Neural crest cell (in vitro differentiated cells): ENCODE data around the gene ZNF160. TPM values are rescaled to one million over a fixed set of nuclear protein-coding genes. Genes with fewer than 3 reads are reported as not detected.

Experiments
- DNase-seq: peaks from one replicate; pipeline ENCODE4 v3.0.0; 2021; ENCODE audit warnings: low read depth, mixed read lengths, low spot score
- H3K27ac Mint-ChIP-seq: one replicate; pipeline ENCODE4 v1.8.0; 2021; ENCODE audit warnings: mild to moderate bottlenecking, mixed read lengths; ENCODE audit not compliant: unreplicated experiment
- H3K27me3 Mint-ChIP-seq: 2 replicates; pipeline ENCODE4 v1.8.0; 2021; ENCODE audit warnings: low read depth, mild to moderate bottlenecking, mixed read lengths
- H3K36me3 Mint-ChIP-seq: 2 replicates; pipeline ENCODE4 v1.8.0; 2021; ENCODE audit warnings: low read depth, mild to moderate bottlenecking, mixed read lengths
- H3K4me1 Mint-ChIP-seq: 2 replicates; pipeline ENCODE4 v1.8.0; 2021; ENCODE audit warnings: mixed read lengths
- H3K4me3 Mint-ChIP-seq: one replicate; pipeline ENCODE4 v1.8.0; 2021; ENCODE audit warnings: mild to moderate bottlenecking, mixed read lengths
- H3K9me3 Mint-ChIP-seq: 2 replicates; pipeline ENCODE4 v1.8.0; 2021; ENCODE audit warnings: mixed read lengths
- long read RNA-seq: library from polyadenylated mRNA; unstranded; transcript quantifications from one replicate; pipeline ENCODE4 v2.0.0, GENCODE V29; 2020
- total RNA-seq: library from RNA; stranded (reverse); gene quantifications from 2 replicates; pipeline ENCODE4 v1.2.1, GENCODE V29; 2021
- TF ChIP-seq, protein P1 (sequence below): fragments of 200-600 bp; sonication (generic); conservative IDR thresholded peaks from 2 replicates; pipeline ENCODE4 v1.5.0; 2021; ENCODE audit warnings: antibody characterized with exemption, mild to moderate bottlenecking

The ZNF160 gene
- 22.7 and 23.8 TPM in 2 replicates for total RNA-seq
- long read RNA-seq, full-length matches to known transcripts: 10 of 21 reads
- long read RNA-seq, partial matches to known transcripts: 0 of 21 reads
- long read RNA-seq, other reads (novel, unspliced or antisense): 11 of 21 reads

DNA sequence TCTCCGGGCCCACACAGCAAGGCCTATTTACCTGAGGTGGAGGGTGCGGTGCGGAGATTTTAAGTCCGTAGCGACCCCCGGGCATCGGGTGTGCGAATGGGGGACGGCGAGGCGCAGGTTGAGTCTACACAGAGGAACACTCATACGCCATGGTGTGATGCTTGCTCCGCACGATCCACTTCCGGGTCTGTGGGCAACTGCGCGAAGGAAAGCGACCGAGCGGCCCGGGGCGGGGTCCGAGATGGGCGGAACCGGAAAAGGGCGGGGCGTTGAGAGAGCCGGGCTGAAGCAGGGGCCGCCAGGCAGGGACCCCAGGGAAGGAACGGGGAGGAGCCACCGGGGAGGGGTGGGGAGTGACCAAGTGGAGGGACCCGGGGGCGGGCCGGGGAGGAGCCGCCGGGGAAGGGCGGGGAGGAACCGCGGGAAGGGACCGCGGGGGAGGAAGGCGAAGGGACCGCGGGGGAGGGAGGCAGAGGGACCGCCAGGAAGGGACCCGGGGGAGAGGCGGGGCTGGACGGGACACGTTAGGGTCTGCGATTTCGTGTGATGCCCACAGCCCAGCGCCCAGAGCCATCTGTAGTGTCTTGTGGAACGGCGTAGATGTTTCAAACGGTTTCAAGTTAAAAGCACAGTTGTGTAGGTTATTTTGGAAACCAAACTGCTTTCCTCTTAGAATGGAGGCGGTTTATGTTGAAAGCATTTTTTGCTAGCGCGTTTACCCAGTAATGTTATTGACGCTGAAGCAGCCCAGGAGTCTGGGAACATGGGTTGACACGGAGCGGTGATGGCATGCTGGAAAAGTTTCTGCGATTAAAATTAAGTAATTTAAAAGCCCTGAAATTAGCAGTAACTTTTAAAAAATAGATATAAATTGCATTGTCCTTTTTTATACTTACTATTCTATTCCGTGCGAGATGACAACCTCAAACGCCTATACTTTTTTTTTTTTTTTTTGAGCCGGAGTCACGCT lies at the start of gene ZNF160:
TSS of gene ZNF160 (minus strand) at position 189 of the 970 bp plus-strand sequence. CDS start 17,146 bp downstream, outside the sequence.
- peaks cover 12% of the 10 kb centered on the region for H3K36me3 Mint-ChIP-seq
- no peaks in the 10 kb centered on the region for H3K9me3 Mint-ChIP-seq
- H3K27me3 Mint-ChIP-seq: no peaks in the 10 kb centered on the region
- H3K27ac Mint-ChIP-seq: peak within 1 kb of the TSS; percentile 94
- peak within 1 kb of the TSS; percentile 96 for H3K4me3 Mint-ChIP-seq
- TF ChIP-seq, protein P1, sequence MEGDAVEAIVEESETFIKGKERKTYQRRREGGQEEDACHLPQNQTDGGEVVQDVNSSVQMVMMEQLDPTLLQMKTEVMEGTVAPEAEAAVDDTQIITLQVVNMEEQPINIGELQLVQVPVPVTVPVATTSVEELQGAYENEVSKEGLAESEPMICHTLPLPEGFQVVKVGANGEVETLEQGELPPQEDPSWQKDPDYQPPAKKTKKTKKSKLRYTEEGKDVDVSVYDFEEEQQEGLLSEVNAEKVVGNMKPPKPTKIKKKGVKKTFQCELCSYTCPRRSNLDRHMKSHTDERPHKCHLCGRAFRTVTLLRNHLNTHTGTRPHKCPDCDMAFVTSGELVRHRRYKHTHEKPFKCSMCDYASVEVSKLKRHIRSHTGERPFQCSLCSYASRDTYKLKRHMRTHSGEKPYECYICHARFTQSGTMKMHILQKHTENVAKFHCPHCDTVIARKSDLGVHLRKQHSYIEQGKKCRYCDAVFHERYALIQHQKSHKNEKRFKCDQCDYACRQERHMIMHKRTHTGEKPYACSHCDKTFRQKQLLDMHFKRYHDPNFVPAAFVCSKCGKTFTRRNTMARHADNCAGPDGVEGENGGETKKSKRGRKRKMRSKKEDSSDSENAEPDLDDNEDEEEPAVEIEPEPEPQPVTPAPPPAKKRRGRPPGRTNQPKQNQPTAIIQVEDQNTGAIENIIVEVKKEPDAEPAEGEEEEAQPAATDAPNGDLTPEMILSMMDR: no peak
- peaks cover 21% of the 10 kb centered on the region for H3K4me1 Mint-ChIP-seq
- peak; percentile 97 for DNase-seq

DNA sequence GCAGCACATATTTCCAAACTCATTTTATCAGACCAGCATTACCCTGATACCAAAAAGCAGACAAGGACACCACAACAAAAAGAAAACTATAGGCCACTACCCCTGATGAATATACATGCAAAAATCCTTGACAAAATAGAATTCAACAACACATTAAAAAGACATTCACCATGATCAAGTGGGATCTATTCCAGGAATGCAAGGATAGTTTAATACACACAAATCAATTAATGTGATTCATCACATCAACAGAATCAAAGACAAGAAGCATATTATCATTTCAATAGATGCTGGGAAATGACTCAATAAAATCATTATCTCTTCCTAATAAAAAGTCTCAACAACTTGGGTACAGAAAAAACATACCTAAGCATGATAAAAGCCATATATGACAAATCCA lies 44.4 kb upstream of the ZNF160 start:
- TF ChIP-seq, protein P1: no peak
- DNase-seq: no peak
- Mint-ChIP-seq H3K36me3 (peaks cover 79% of the 10 kb centered on the region), H3K27ac (no peak overlapping the region), H3K4me1 (no peaks in the 10 kb centered on the region), H3K4me3 (no peak overlapping the region), H3K9me3 (peaks cover 27% of the 10 kb centered on the region), H3K27me3 (no peaks in the 10 kb centered on the region)

DNA sequence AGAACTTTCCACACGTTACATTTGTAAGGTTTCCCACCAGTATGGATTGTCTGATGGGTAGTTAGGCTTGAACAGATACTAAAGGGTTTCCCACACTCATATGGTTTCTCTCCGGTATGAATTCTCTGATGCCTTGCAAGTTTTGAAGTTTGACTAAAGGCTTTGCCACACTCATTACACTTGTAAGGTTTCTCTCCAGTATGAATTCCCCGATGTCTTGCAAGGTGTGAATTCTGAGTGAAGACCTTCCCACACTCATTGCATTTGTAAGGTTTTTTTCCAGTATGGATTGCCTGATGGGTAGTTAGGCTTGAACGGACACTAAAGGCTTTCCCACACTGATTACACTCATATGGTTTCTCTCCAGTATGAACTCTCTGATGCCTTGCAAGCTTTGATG lies 37.1 kb upstream of the ZNF160 start:
- no peaks in the 10 kb centered on the region for H3K27me3 Mint-ChIP-seq
- H3K9me3 Mint-ChIP-seq: peaks cover 41% of the 10 kb centered on the region
- no peaks in the 10 kb centered on the region for H3K4me1 Mint-ChIP-seq

DNA sequence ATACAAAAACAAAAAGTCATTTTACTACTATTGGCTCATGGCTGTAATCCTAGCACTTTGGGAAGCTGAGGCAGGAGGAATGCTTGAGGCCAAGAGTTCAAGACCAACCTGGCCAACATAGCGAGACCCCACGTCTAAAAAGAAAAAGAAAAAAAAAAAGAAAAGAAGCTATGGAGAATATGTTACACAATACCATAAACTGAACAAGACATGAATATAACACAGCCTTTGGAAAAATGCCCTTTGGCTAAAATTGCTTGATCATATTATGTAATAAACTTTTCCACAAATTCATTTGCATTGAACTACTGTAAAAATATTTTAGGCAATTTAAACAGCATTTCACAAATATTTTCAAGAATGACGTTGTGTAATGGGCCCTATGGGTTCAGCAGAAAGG lies 33.2 kb upstream of the ZNF160 start:
- H3K36me3 Mint-ChIP-seq: peaks cover 48% of the 10 kb centered on the region
- H3K9me3 Mint-ChIP-seq: peaks cover 31% of the 10 kb centered on the region
- TF ChIP-seq, protein P1: no peak
- no peak for DNase-seq
- no peak overlapping the region for H3K4me3 Mint-ChIP-seq
- H3K27me3 Mint-ChIP-seq: peaks cover 4% of the 10 kb centered on the region
- no peak overlapping the region for H3K27ac Mint-ChIP-seq
- H3K4me1 Mint-ChIP-seq: peaks cover 16% of the 10 kb centered on the region

More for the DNA sequence above, 37.1 kb upstream of the ZNF160 start:
- no peak for DNase-seq
- Mint-ChIP-seq H3K27ac (no peak overlapping the region), H3K4me3 (no peak overlapping the region), H3K36me3 (peaks cover 72% of the 10 kb centered on the region)
- TF ChIP-seq, protein P1: no peak

DNA sequence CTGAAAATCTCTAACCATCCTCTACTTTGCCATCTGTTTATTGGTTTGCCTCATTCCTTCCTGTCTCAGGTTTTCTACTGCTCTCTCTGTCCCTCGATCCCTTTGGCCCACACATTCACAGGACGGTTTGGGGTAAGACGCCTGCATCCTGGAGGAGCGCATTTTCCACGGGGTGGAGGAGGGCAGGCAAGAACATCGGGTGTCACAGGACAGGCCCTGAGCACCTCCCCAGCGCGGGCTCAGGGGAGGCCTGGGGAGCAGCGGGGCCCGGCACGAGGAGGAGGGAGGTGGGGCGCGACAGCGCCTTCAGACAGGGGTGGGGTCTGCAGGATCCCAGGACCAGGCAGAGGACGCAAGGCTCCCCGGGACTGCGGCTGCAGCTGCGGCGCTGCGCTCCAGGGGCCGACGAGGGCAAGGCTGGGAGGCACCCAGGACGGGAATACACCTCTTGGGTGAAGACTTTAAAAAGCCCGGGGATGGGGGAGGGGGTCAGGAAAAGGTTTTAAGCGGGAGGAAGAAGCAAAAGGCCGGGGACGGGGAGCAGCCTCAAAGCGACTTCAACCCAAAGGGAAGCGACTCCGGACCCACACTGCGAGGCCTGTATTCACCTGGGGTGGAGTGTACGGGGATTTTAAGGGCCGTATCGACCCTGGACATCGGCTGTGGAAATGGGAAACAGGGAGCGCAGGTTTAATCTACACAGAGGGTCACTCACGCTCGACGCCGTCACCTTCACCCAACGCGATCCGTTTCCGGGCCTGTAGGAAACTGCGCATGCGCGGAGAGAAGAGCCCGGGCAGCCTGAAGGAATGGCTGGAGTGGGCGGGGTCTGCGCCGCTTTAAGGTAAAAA lies 29.1 kb upstream of the ZNF160 start, which contains the start of gene ZNF415:
TSS of gene ZNF415 (minus strand) at position 770 of the 851 bp plus-strand sequence. CDS start 10,234 bp downstream, outside the sequence.
- Mint-ChIP-seq H3K4me1 (peaks cover 27% of the 10 kb centered on the region), H3K27me3 (peaks cover 4% of the 10 kb centered on the region), H3K9me3 (peaks cover 14% of the 10 kb centered on the region), H3K4me3 (peak within 1 kb of the TSS; percentile 93), H3K36me3 (peaks cover 23% of the 10 kb centered on the region), H3K27ac (peak within 1 kb of the TSS; percentile 46)
- peak; percentile 88 for DNase-seq
- TF ChIP-seq, protein P1: no peak
